ENCODE results near the gene APEX2. TPM values are rescaled to one million over a fixed set of nuclear protein-coding genes. Genes with fewer than 3 reads are reported as not detected.
"Not testable (repeated sequence)": the region's sequence is repeated elsewhere in the genome, so short reads cannot be mapped to it uniquely, and the experiment has no call there.

APEX2 gene
- total RNA-seq, 4 donors from 2014 or later: 17.9 to 25.2 (median 20.2) TPM

DNA sequence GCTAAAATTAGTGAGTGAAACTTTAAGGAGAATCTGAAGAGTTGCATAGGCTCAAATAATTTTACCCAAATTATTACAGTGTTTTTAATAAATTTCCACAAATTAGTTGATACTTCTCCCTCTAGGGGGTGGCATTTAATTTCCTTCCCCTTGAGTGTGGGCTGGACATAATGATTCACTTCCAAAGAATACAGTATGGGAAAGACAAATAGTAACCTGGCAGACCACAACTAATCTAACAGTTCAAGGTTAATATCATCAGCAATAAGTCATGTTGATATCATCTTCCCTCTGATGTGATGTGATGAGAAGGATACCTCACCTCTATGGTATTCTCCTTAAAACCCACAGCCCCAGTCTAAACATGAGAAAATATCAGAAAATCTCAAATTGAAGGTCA, 21.7 kb upstream of the APEX2 start:
- DNase-seq (ENCODE audit: low spot score in 2 of 2): no peak
- intact Hi-C loops (cut with DNase I; ENCODE audit: low total_unique reads): no loop called here
- TF ChIP-seq POLR2A (IDR thresholded peaks at IDR 0.05): no peak
- no peak overlapping the region for H3K4me3 ChIP-seq (ENCODE audit: low read depth, poor library complexity, severe bottlenecking)

DNA sequence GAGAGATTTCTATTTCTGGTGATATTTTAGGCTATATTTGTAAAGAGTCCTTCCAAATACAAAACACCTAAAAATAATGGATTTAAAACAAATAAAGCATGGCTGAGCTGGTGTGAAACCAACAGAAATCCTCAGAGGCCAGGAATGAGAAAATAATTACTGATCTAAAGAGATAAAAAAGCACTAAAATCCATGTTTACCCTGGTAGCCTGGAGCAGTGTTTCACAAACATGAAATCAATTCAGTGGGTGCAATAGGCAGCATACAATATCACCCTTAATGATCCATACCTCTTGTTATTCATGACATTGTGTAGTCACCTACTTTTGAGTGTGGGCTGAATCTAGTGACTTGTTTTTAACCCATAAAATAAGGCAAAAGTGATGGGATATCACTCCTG, 20.7 kb upstream of the APEX2 start:
- intact Hi-C loops (cut with DNase I; ENCODE audit: low total_unique reads): no loop called here
- DNase-seq (ENCODE audit: low spot score in 2 of 2): no peak
- H3K4me3 ChIP-seq (ENCODE audit: low read depth, poor library complexity, severe bottlenecking): no peak overlapping the region
- TF ChIP-seq, protein P1, sequence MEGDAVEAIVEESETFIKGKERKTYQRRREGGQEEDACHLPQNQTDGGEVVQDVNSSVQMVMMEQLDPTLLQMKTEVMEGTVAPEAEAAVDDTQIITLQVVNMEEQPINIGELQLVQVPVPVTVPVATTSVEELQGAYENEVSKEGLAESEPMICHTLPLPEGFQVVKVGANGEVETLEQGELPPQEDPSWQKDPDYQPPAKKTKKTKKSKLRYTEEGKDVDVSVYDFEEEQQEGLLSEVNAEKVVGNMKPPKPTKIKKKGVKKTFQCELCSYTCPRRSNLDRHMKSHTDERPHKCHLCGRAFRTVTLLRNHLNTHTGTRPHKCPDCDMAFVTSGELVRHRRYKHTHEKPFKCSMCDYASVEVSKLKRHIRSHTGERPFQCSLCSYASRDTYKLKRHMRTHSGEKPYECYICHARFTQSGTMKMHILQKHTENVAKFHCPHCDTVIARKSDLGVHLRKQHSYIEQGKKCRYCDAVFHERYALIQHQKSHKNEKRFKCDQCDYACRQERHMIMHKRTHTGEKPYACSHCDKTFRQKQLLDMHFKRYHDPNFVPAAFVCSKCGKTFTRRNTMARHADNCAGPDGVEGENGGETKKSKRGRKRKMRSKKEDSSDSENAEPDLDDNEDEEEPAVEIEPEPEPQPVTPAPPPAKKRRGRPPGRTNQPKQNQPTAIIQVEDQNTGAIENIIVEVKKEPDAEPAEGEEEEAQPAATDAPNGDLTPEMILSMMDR (IDR thresholded peaks at IDR 0.05): no peak
- TF ChIP-seq POLR2A (IDR thresholded peaks at IDR 0.05): no peak

DNA sequence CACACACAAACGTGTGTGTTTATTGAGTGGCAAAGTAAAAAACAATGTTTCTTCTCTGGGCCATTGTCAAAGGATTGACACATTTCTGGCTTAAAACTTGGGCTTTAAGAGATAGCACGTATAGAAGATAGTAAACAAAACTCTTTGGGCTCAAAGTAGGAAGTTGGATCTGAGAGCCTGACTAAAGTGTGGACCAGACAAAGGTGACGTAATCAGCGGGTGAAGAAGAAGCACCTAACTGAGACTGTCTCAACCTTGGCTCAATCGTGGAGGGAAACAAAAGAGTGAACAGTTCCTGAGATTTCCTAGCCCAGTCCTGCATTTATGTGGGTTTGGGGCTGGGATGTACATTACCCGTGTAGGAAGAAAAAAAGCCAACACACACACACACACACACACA, 19.8 kb upstream of the APEX2 start:
- DNase-seq (ENCODE audit: low spot score in 2 of 2): no peak
- intact Hi-C loops (cut with DNase I; ENCODE audit: low total_unique reads): no loop called here
- no peak for TF ChIP-seq POLR2A (IDR thresholded peaks at IDR 0.05)
- TF ChIP-seq, protein P1 (IDR thresholded peaks at IDR 0.05): no peak
- H3K4me3 ChIP-seq (ENCODE audit: low read depth, poor library complexity, severe bottlenecking): no peak overlapping the region
- WGBS, 2 donors: 73 to 83% methylated on average over 6 of the region's 6 CpGs

DNA sequence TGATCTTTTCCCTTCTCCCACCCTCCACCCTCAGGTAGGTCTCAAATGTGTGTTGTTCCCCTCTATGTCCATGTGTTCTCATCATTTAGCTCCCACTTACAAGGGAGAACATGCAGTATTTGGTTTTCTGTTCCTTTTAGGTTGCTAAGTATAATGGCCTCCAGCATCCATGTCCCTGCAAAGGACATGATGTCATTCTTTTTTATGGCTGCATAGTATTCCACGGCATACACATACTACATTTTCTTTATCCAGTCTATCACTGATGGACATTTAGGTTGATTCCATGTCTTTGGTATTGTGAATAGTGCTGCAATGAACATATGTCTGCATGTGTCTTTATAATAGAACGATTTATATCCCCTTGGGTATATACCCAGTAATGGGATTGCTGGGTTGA, 16.9 kb upstream of the APEX2 start:
- WGBS, 2 donors: 92 to 96% methylated on average over 2 of the region's 2 CpGs
- H3K4me3 ChIP-seq (ENCODE audit: low read depth, poor library complexity, severe bottlenecking); DNase-seq (ENCODE audit: low spot score in 2 of 2); intact Hi-C loops (cut with DNase I; ENCODE audit: low total_unique reads): not testable (repeated sequence)

DNA sequence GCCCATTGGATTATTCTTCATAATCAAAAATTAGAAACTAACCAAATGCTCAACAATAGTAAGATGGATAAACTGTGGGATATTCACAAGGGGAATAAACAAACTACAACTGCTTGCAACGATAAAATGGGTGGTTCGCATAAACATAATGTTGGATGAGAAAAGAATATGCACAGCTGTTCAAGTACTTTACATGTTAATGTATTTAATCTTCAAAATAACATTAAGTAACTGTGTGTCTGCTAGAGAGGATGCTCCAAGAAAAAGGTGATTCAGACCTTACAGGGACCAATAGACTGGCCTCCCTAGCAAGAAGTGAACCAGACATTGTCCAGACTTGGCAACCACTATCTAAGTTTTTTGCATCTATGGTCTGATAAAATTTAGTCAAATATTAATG, 8.5 kb upstream of the APEX2 start:
- no peak for DNase-seq (ENCODE audit: low spot score in 2 of 2)
- intact Hi-C loops (cut with DNase I; ENCODE audit: low total_unique reads): no loop called here
- 89 to 94% methylated on average over 2 of the region's 2 CpGs for WGBS, 2 donors
- H3K4me3 ChIP-seq (ENCODE audit: low read depth, poor library complexity, severe bottlenecking): no peak overlapping the region
- TF ChIP-seq POLR2A (IDR thresholded peaks at IDR 0.05): no peak
- TF ChIP-seq, protein P1 (IDR thresholded peaks at IDR 0.05): no peak

DNA sequence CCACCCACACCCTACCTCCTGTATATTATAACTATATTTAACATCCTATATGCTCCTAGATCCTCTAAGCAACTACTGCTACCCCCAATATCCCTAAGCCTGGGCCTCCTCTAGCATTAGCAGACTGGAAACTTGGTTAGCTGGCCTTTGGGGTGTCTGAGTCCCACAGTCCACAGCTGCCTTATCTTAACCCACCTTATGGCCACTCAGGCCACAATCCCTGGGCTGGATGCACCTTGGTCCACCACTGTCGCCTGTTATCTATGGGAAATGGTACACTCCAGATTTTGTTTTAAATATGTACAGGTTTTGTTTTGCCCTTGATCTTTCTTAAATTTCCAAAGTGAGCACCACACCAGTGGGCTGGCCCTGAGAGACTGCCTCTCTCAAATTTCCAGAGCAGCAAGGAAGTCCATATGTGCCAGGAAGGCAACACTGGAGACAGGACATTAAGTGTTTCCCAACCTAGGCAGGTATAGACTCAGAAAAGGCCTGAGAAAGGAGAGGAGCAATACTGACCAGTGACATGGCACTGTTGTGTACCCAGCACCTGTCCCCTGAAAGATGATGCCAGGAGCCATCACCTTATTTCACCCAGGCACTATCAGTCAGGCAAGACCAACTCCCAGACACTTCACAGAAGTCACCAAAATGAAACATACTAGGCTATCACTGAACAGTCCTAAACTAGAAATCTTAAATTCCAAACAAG, 7.1 kb upstream of the APEX2 start:
- intact Hi-C loops (cut with DNase I; ENCODE audit: low total_unique reads): no loop called here
- TF ChIP-seq POLR2A (IDR thresholded peaks at IDR 0.05): no peak
- TF ChIP-seq, protein P1 (IDR thresholded peaks at IDR 0.05): no peak
- WGBS, 2 donors: 70 to 100% methylated on average over 1 of the region's 1 CpG
- DNase-seq (ENCODE audit: low spot score in 2 of 2): no peak
- H3K4me3 ChIP-seq (ENCODE audit: low read depth, poor library complexity, severe bottlenecking): no peak overlapping the region

DNA sequence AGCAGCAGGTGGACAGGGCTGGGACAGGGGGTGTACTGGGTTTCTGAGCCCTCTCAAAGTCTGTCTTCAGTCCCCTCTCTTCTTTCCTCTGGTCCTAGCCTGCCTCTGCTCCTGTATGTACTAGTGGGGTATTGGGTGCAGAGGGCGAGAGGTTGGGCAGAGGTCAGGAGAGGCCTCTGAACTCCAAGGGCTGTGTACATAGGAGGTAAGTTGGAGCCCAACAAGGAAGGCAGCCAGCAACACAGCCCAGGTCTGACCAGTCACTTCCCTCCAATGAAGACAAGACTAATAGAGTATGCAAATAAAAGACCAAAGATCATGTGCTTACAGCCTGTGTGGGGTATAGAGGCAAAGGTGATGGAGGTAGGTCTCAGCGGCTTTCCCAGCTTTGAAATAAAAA, 6.1 kb upstream of the APEX2 start, which contains the start of gene PFKFB1:
PFKFB1 (minus strand) TSS at position 90 of the 400 bp plus-strand sequence. CDS start 181 bp downstream, outside the sequence.
- intact Hi-C loops (cut with DNase I; ENCODE audit: low total_unique reads): no loop called here

More for the DNA sequence above, 6.1 kb upstream of the APEX2 start, which contains the start of gene PFKFB1:
- 78 to 96% methylated on average over 2 of the region's 2 CpGs for WGBS, 2 donors
- no peak for DNase-seq (ENCODE audit: low spot score in 2 of 2)
- TF ChIP-seq, protein P1 (IDR thresholded peaks at IDR 0.05): no peak
- no peak for TF ChIP-seq POLR2A (IDR thresholded peaks at IDR 0.05)
- no peak within 1 kb of the TSS for H3K4me3 ChIP-seq (ENCODE audit: low read depth, poor library complexity, severe bottlenecking)
